ENCODE results near the gene IGLL5. TPM values are rescaled to one million over a fixed set of nuclear protein-coding genes. Genes with fewer than 3 reads are reported as not detected.
A peak's percentile ranks its signal among the peaks of the same experiment; 100 is the strongest.

The IGLL5 gene
- total and polyA plus RNA-seq, 2 donors (not counting 1 experiment from before 2014, with no cell fraction given) = not detected

DNA sequence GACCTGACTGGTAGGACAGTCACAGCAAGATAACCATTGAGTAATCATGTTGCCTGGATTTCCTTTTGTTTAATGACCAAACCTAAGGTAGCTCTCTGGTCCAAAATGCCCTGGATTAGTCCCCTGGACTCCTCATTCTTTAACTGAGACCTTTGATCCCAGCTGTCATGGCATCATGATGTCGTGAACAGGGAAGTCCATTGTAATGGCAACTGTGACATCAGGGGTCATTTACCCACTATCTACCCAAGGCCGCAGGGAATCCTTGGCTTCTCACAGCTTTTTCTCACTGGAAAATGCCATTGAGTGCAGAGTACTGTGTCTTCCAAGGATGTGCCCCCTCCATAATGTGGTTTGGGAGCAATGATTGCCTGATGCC, 29.1 kb upstream of the IGLL5 start:
- Histone ChIP-seq H3K27me3 (ENCODE audit: control insufficient read depth, insufficient read depth, low read length) (no peaks in the 10 kb centered on the region), H3K9ac (ENCODE audit: insufficient read depth, low read length) (no peak overlapping the region), H3K9me3 (ENCODE audit: control insufficient read depth, insufficient read depth, low read depth, low read length) (no peaks in the 10 kb centered on the region), H3K4me1 (ENCODE audit: control insufficient read depth, extremely low read depth, insufficient read depth, low read length) (no peaks in the 10 kb centered on the region), H3K79me2 (ENCODE audit: control insufficient read depth, insufficient read depth, low read length) (no peaks in the 10 kb centered on the region), H4K20me1 (ENCODE audit: control insufficient read depth, extremely low read depth, insufficient read depth, low read length) (no peaks in the 10 kb centered on the region), H2AFZ (ENCODE audit: low read length) (no peak overlapping the region), H3K27ac (ENCODE audit: insufficient read depth, low read length) (no peak overlapping the region), H3K36me3 (ENCODE audit: control insufficient read depth, insufficient read depth, low read length) (no peaks in the 10 kb centered on the region), H3K4me2 (ENCODE audit: extremely low read depth, insufficient read depth, low read length) (no peak overlapping the region), H3K4me3 (replicated peaks in 1 of 4; ENCODE audit: control extremely low read depth in 1 of 4, insufficient read depth in 1 of 4, low read depth in 3 of 4, low read length in 4 of 4) (no peak overlapping the region)
- no peak for DNase-seq (ENCODE audit: low read depth in 2 of 2)
- TF ChIP-seq EZH2 (IDR thresholded peaks at IDR 0.05; ENCODE audit: low read length, missing control alignments) (no peak), CTCF (conservative IDR thresholded peaks at IDR 0.05 in 1 of 2, IDR thresholded peaks at IDR 0.05 in 1 of 2; ENCODE audit: low read depth in 1 of 2, low read length in 2 of 2) (no peak)

DNA sequence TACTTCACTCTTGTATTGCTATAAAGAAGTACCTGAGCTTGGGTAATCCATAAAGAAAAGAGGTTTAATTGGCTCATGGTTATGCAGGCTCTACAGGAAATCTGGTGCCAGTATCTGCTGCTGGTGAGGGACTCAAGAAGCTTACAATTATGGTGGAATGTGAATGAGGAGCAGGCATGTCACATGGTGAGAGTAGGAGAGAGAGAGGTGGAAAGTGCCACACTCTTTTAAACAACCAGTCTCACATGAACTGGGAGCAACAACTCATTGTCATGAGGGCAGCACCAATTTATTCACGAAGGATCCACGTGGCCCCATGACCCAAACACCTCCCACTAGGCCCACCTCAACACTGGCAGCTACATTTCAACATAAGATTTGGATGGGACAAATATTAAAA, 24.6 kb upstream of the IGLL5 start:
- Histone ChIP-seq H3K27ac (ENCODE audit: insufficient read depth, low read length) (no peak overlapping the region), H3K36me3 (ENCODE audit: control insufficient read depth, insufficient read depth, low read length) (no peaks in the 10 kb centered on the region), H3K79me2 (ENCODE audit: control insufficient read depth, insufficient read depth, low read length) (no peaks in the 10 kb centered on the region), H3K27me3 (ENCODE audit: control insufficient read depth, insufficient read depth, low read length) (no peaks in the 10 kb centered on the region), H3K9me3 (ENCODE audit: control insufficient read depth, insufficient read depth, low read depth, low read length) (no peaks in the 10 kb centered on the region), H4K20me1 (ENCODE audit: control insufficient read depth, extremely low read depth, insufficient read depth, low read length) (no peaks in the 10 kb centered on the region), H3K4me3 (replicated peaks in 1 of 4; ENCODE audit: control extremely low read depth in 1 of 4, insufficient read depth in 1 of 4, low read depth in 3 of 4, low read length in 4 of 4) (no peak overlapping the region), H3K4me1 (ENCODE audit: control insufficient read depth, extremely low read depth, insufficient read depth, low read length) (no peaks in the 10 kb centered on the region), H3K4me2 (ENCODE audit: extremely low read depth, insufficient read depth, low read length) (no peak overlapping the region), H2AFZ (ENCODE audit: low read length) (no peak overlapping the region), H3K9ac (ENCODE audit: insufficient read depth, low read length) (no peak overlapping the region)
- no peak for TF ChIP-seq EZH2 (IDR thresholded peaks at IDR 0.05; ENCODE audit: low read length, missing control alignments)
- TF ChIP-seq CTCF (conservative IDR thresholded peaks at IDR 0.05 in 1 of 2, IDR thresholded peaks at IDR 0.05 in 1 of 2; ENCODE audit: low read depth in 1 of 2, low read length in 2 of 2) = no peak
- no peak for DNase-seq (ENCODE audit: low read depth in 2 of 2)

GRCh38 chr22:22865311-22866072, 22.1 kb upstream of the IGLL5 start:
- no peaks in the 10 kb centered on the region for H3K9me3 ChIP-seq (ENCODE audit: control insufficient read depth, insufficient read depth, low read depth, low read length)
- no peak overlapping the region for H3K4me2 ChIP-seq (ENCODE audit: extremely low read depth, insufficient read depth, low read length)
- no peaks in the 10 kb centered on the region for H4K20me1 ChIP-seq (ENCODE audit: control insufficient read depth, extremely low read depth, insufficient read depth, low read length)
- no peak overlapping the region for H3K9ac ChIP-seq (ENCODE audit: insufficient read depth, low read length)
- H3K4me3 ChIP-seq (replicated peaks in 1 of 4; ENCODE audit: control extremely low read depth in 1 of 4, insufficient read depth in 1 of 4, low read depth in 3 of 4, low read length in 4 of 4) = no peak overlapping the region
- TF ChIP-seq CTCF (conservative IDR thresholded peaks at IDR 0.05 in 1 of 2, IDR thresholded peaks at IDR 0.05 in 1 of 2; ENCODE audit: low read depth in 1 of 2, low read length in 2 of 2) (no peak), EZH2 (IDR thresholded peaks at IDR 0.05; ENCODE audit: low read length, missing control alignments) (no peak)
- peak in 1 of 2 donors; percentile 33 for DNase-seq (ENCODE audit: low read depth in 2 of 2)
- no peak overlapping the region for H3K27ac ChIP-seq (ENCODE audit: insufficient read depth, low read length)
- no peaks in the 10 kb centered on the region for H3K79me2 ChIP-seq (ENCODE audit: control insufficient read depth, insufficient read depth, low read length)
- H3K27me3 ChIP-seq (ENCODE audit: control insufficient read depth, insufficient read depth, low read length) = no peaks in the 10 kb centered on the region
- H3K36me3 ChIP-seq (ENCODE audit: control insufficient read depth, insufficient read depth, low read length) = no peaks in the 10 kb centered on the region
- no peak overlapping the region for H2AFZ ChIP-seq (ENCODE audit: low read length)
- no peaks in the 10 kb centered on the region for H3K4me1 ChIP-seq (ENCODE audit: control insufficient read depth, extremely low read depth, insufficient read depth, low read length)

Data from fibroblast of lung (primary cell).